ENCODE measurements around the gene ACER2.

DNA sequence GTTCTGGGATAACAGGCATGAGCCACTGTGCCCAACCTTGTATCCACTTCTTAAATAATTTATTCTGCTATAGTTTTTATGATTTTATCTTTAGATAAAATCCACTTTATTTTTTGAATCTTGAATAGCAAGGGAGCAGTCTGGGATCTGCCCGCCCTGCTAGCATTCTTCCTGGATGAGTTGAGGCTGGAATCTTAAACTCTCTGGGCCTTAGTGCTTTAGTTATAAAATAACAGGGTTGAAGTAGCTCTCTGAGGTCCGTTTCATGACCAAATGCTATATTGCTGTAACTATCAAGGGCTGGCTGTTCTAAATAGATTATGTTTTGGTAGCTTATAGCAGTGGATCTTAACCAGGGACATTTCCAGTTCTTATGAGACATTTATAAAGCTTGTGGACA is 20.8 kb downstream of the ACER2 start:
- TF ChIP-seq POLR2A (IDR thresholded peaks at IDR 0.05; ENCODE audit: low read depth, low read length) (no peak), POLR2AphosphoS5 (IDR thresholded peaks at IDR 0.05; ENCODE audit: low read depth, low read length) (no peak)
